Measurements from ENCODE around the gene TUBA4A.

TUBA4A gene

GRCh38 chr2:219245148-219245898, 8.4 kb downstream of the TUBA4A start, which contains the start of the genes GLB1L and STK16:
Gene GLB1L (minus strand): TSS chr2:219245444. CDS start chr2:219243573, 1,871 bp downstream.
Gene STK16 (plus strand): TSS chr2:219245479. CDS start chr2:219246000, 521 bp downstream.
- peak within 1 kb of the TSS; percentile 85 for H3K27ac ChIP-seq (ENCODE audit: extremely low read depth, low read depth, low read length)
- no peaks in the 10 kb centered on the region for H3K9me3 ChIP-seq (ENCODE audit: control insufficient read depth, insufficient read depth, low read depth, low read length)
- POLR2A ChIA-PET: interaction anchor here (0.6 to 2.3 kb wide), 18 partner anchors 10 to 336 kb away, joined by 3 to 17 read pairs (median 4); partner anchors contain the start of genes ABCB6, ANKZF1, ATG9A and CNPPD1
- CTCF ChIA-PET: interaction anchor here (0.5 to 3.2 kb wide), 11 partner anchors 15 to 265 kb away, joined by 3 to 35 read pairs (median 3); partner anchors contain the start of genes ANKZF1, CNPPD1 and DNAJB2
- H3K36me3 ChIP-seq (ENCODE audit: control insufficient read depth in 2 of 2, insufficient read depth in 1 of 2, low read length in 2 of 2): peaks cover 0 to 31% of the 10 kb centered on the region in 2 experiments; a peak in 1 of 3 replicates
- H3K4me3 ChIP-seq (ENCODE audit: low read depth, low read length): peak within 1 kb of the TSS; percentile 94
- H3K4me1 ChIP-seq (ENCODE audit: control insufficient read depth, insufficient read depth, low read length): peaks cover 10% of the 10 kb centered on the region
- no peak for TF ChIP-seq FEZF1 (tag by site-specific recombination; IDR thresholded peaks at IDR 0.05)
- no peak for TF ChIP-seq ZNF10 (tag by site-specific recombination; IDR thresholded peaks at IDR 0.05)
- no peak for TF ChIP-seq ZSCAN16 (tag by site-specific recombination; IDR thresholded peaks at IDR 0.05)
- TF ChIP-seq ZNF76 (tag by site-specific recombination; IDR thresholded peaks at IDR 0.05; ENCODE audit: borderline replicate concordance, low read depth): peak; percentile 27; the same call in 1 of the 2 replicates
- TF ChIP-seq ZNF768 (tag by site-specific recombination; IDR thresholded peaks at IDR 0.05): no peak
- no peak for TF ChIP-seq YY2 (tag by site-specific recombination; IDR thresholded peaks at IDR 0.05)
- TF ChIP-seq SP7 (tag by site-specific recombination; IDR thresholded peaks at IDR 0.05): peak; percentile 41; the same call in 1 of the 2 replicates
- no peak for TF ChIP-seq ZNF701 (tag by site-specific recombination; IDR thresholded peaks at IDR 0.05)
- no peak for TF ChIP-seq BCL11A (tag by site-specific recombination; IDR thresholded peaks at IDR 0.05; ENCODE audit: low read depth)
- TF ChIP-seq ZNF629 (tag by site-specific recombination; IDR thresholded peaks at IDR 0.05): peak; percentile 79
- peak; percentile 23; the same call in 1 of the 2 replicates for TF ChIP-seq ZNF843 (tag by site-specific recombination; IDR thresholded peaks at IDR 0.05)
- TF ChIP-seq KLF10 (tag by site-specific recombination; IDR thresholded peaks at IDR 0.05): no peak
- no peak for TF ChIP-seq HOXD13 (CRISPR knock-in tag; IDR thresholded peaks at IDR 0.05; ENCODE audit: borderline replicate concordance)
- no peak for TF ChIP-seq ZNF530 (tag by site-specific recombination; IDR thresholded peaks at IDR 0.05; ENCODE audit: low read depth)
- TF ChIP-seq ZNF426 (tag by site-specific recombination; IDR thresholded peaks at IDR 0.05): no peak
- no peak; the same call in 1 of the 2 replicates for TF ChIP-seq ZNF24 (tag by site-specific recombination; IDR thresholded peaks at IDR 0.05)
- TF ChIP-seq ZNF585B (tag by site-specific recombination; IDR thresholded peaks at IDR 0.05): no peak
- TF ChIP-seq ZNF311 (tag by site-specific recombination; IDR thresholded peaks at IDR 0.05; ENCODE audit: borderline replicate concordance): no peak
- peak; percentile 89 for TF ChIP-seq ZNF580 (tag by site-specific recombination; IDR thresholded peaks at IDR 0.05)
- no peak for TF ChIP-seq ZNF677 (tag by site-specific recombination; IDR thresholded peaks at IDR 0.05)
- no peak for TF ChIP-seq GFI1B (tag by site-specific recombination; IDR thresholded peaks at IDR 0.05)
- TF ChIP-seq ZFP37 (tag by site-specific recombination; IDR thresholded peaks at IDR 0.05): 0 out of 2 replicates have a peak, but pooled peaks have one; percentile 57
- TF ChIP-seq REPIN1 (tag by site-specific recombination; IDR thresholded peaks at IDR 0.05; ENCODE audit: low read depth): no peak
- no peak for TF ChIP-seq ZNF558 (tag by site-specific recombination; IDR thresholded peaks at IDR 0.05)
- no peak for TF ChIP-seq ZNF16 (tag by site-specific recombination; IDR thresholded peaks at IDR 0.05; ENCODE audit: low read depth)
- TF ChIP-seq KLF1 (tag by site-specific recombination; IDR thresholded peaks at IDR 0.05): no peak
- no peak for TF ChIP-seq PRDM6 (tag by site-specific recombination; IDR thresholded peaks at IDR 0.05)
- TF ChIP-seq ZBTB20 (tag by site-specific recombination; IDR thresholded peaks at IDR 0.05): no peak
- TF ChIP-seq ZNF423 (tag by site-specific recombination; IDR thresholded peaks at IDR 0.05): no peak
- TF ChIP-seq TRIM28 (IDR thresholded peaks at IDR 0.05; ENCODE audit: borderline replicate concordance, low read length): 0 out of 2 replicates have a peak, but pooled peaks have one; percentile 45
- no peak for TF ChIP-seq ZSCAN5A (tag by site-specific recombination; IDR thresholded peaks at IDR 0.05)
- TF ChIP-seq ZXDB (tag by site-specific recombination; IDR thresholded peaks at IDR 0.05): peak; percentile 54
- TF ChIP-seq ZNF184 (tag by site-specific recombination; IDR thresholded peaks at IDR 0.05): no peak
- TF ChIP-seq ZNF155 (tag by site-specific recombination; IDR thresholded peaks at IDR 0.05): no peak
- TF ChIP-seq ZNF555 (tag by site-specific recombination; conservative IDR thresholded peaks at IDR 0.05): no peak
- no peak for TF ChIP-seq ZNF132 (tag by site-specific recombination; IDR thresholded peaks at IDR 0.05; ENCODE audit: borderline replicate concordance)
- no peak for TF ChIP-seq MZF1 (tag by site-specific recombination; IDR thresholded peaks at IDR 0.05; ENCODE audit: borderline replicate concordance)
- no peak for TF ChIP-seq HOXA7 (CRISPR knock-in tag; IDR thresholded peaks at IDR 0.05; ENCODE audit: borderline replicate concordance)
